Cardiac muscle cell (in vitro differentiated cells and primary cell): ENCODE measurements around the gene EML6. TPM values are rescaled to one million over a fixed set of nuclear protein-coding genes. Genes with fewer than 3 reads are reported as not detected.
A peak's percentile ranks its signal among the peaks of the same experiment; 100 is the strongest.

Experiments used
- DNase-seq, 2 donors: peaks; one replicate each; pipeline versions ENCODE4 v3.0.0 to v3.0.0-alpha.2; 2010 to 2017; ENCODE audit warnings: low read depth in 1 of 2, low spot score in 1 of 2
- H3K27ac ChIP-seq: fragments of 200-600 bp; sonication (generic); 2 replicates; pipeline ENCODE4 v1.5.1; 2016
- H3K27me3 ChIP-seq: fragments of 200-600 bp; sonication (generic); 2 replicates; pipeline ENCODE4 v1.6.0; 2016; ENCODE audit warnings: control low read depth
- H3K36me3 ChIP-seq: fragments of 200-600 bp; sonication (generic); 2 replicates; pipeline ENCODE4 v1.5.1; 2016; ENCODE audit warnings: control low read depth
- H3K4me1 ChIP-seq: fragments of 200-600 bp; sonication (generic); 2 replicates; pipeline ENCODE4 v1.8.1; 2017; ENCODE audit warnings: low read depth, mild to moderate bottlenecking, mixed run types
- H3K4me3 ChIP-seq: fragments of 200-600 bp; sonication (generic); 2 replicates; pipeline ENCODE4 v1.5.1; 2016; ENCODE audit warnings: mild to moderate bottlenecking
- H3K9me3 ChIP-seq: fragments of 200-600 bp; sonication (generic); 2 replicates; pipeline ENCODE4 v1.5.1; 2017; ENCODE audit warnings: low read depth, mild to moderate bottlenecking, control low read depth
- polyA plus RNA-seq: library from polyadenylated mRNA; unstranded; fragments of >200 nt; fragmentation: Nextera tagmentation; extraction: Ambion mirVana; gene quantifications from 2 replicates; pipeline ENCODE4 v1.2.1, GENCODE V29; 2016
- total RNA-seq: library from RNA; depleted of rRNA; stranded (reverse); fragments of >200 nt; gene quantifications from 2 replicates; pipeline ENCODE4 v1.2.3, GENCODE V29; 2016
- TF ChIP-seq, protein P1 (sequence below): IDR thresholded peaks from 2 replicates; pipeline ENCODE4 v1.5.1; 2012; ENCODE audit warnings: low read depth, mild to moderate bottlenecking, low read length

The EML6 gene
- total and polyA plus RNA-seq, 2 experiments from 2014 or later, result 0.89 to 1.3 TPM

- Histone ChIP-seq H3K9me3 (no peaks in the 10 kb centered on the region), H3K4me1 (no peaks in the 10 kb centered on the region), H3K36me3 (no peaks in the 10 kb centered on the region), H3K27ac (no peak overlapping the region), H3K27me3 (no peaks in the 10 kb centered on the region), H3K4me3 (no peak overlapping the region)
- TF ChIP-seq, protein P1, sequence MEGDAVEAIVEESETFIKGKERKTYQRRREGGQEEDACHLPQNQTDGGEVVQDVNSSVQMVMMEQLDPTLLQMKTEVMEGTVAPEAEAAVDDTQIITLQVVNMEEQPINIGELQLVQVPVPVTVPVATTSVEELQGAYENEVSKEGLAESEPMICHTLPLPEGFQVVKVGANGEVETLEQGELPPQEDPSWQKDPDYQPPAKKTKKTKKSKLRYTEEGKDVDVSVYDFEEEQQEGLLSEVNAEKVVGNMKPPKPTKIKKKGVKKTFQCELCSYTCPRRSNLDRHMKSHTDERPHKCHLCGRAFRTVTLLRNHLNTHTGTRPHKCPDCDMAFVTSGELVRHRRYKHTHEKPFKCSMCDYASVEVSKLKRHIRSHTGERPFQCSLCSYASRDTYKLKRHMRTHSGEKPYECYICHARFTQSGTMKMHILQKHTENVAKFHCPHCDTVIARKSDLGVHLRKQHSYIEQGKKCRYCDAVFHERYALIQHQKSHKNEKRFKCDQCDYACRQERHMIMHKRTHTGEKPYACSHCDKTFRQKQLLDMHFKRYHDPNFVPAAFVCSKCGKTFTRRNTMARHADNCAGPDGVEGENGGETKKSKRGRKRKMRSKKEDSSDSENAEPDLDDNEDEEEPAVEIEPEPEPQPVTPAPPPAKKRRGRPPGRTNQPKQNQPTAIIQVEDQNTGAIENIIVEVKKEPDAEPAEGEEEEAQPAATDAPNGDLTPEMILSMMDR, result peak; percentile 29
- peak in 1 of 2 donors; percentile 37 for DNase-seq
Observed at GRCh38 chr2:54708584-54709335, 14.7 kb upstream of the EML6 start.

DNA sequence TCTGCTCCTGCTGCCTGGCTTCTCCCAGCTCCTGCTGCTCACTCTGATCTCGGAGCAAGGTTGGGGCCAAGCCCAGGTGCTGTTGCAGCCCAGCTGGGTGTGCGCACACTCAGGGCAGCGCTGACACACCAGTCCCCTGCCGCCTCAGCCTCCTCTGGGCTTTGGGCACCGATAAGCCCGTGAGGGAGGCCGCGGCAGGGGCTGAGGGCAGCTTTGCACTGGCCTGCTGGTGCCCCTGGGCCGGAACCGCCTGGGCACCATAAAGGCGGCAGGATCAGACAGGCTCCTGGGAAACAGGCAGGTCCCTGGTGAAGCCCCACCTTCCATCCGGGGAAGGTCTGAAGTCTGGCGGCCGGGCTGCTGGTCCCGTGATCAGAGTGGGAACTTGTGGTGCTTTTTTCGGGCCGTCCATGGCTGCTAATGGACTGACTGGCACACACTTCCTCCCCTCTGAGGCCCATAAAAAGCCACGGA lies 14.1 kb upstream of the EML6 start:
- Histone ChIP-seq H3K36me3 (no peaks in the 10 kb centered on the region), H3K4me1 (no peaks in the 10 kb centered on the region), H3K27me3 (no peaks in the 10 kb centered on the region), H3K9me3 (no peaks in the 10 kb centered on the region), H3K27ac (no peak overlapping the region), H3K4me3 (no peak overlapping the region)
- DNase-seq, result no peak
- TF ChIP-seq, protein P1, result no peak

DNA sequence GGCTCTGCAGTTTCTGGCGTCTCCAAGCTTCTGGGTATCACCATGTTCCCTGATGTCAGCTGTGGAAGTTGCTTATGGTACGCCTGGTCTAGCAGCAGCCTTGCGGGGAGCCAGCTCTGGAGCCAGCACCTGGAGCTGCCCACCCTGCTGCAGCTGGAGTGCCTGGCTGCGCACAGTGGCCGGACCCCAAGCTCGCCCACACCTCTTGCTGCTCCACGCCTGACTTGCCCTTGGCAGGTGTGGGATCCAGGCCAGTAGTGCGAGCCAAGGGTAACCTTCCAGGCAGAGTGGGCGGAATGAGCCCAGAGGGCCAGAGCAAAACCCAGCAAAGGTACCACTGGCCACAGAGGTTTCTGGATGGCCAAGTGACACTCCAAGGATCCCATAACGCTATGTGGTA lies 13.2 kb upstream of the EML6 start:
- no peak for DNase-seq
- TF ChIP-seq, protein P1, result no peak
- no peaks in the 10 kb centered on the region for H3K27me3 ChIP-seq
- no peak overlapping the region for H3K4me3 ChIP-seq
- no peaks in the 10 kb centered on the region for H3K9me3 ChIP-seq
- no peaks in the 10 kb centered on the region for H3K4me1 ChIP-seq
- H3K27ac ChIP-seq, result no peak overlapping the region
- H3K36me3 ChIP-seq, result no peaks in the 10 kb centered on the region

DNA sequence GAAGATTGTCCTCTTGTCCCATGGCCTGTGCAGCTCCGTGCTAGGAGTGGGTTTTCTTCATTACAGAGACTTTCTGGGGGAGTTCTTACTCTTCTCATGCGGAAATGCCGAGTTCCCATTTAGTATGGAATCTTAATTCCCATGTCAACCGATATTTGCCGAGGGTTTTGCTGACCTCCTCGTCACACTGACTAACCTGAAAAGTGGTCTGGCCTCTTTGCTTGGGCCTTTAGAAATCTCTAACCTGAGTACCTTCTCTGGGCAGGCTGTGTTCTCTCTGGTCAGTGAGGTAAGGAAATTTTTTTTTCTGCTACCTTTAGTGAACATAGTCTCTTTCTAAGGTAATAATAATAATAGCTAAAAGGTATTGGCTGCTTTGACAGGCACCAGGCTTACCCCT lies 10.9 kb upstream of the EML6 start:
- no peak for DNase-seq
- H3K4me3 ChIP-seq, result no peak overlapping the region
- TF ChIP-seq, protein P1, result no peak
- no peaks in the 10 kb centered on the region for H3K36me3 ChIP-seq
- H3K4me1 ChIP-seq, result no peaks in the 10 kb centered on the region
- no peak overlapping the region for H3K27ac ChIP-seq
- H3K9me3 ChIP-seq, result no peaks in the 10 kb centered on the region
- H3K27me3 ChIP-seq, result peaks cover under 1% of the 10 kb centered on the region

GRCh38 chr2:54714996-54715395 lies 8.5 kb upstream of the EML6 start:
- Histone ChIP-seq H3K9me3 (no peaks in the 10 kb centered on the region), H3K4me1 (no peaks in the 10 kb centered on the region), H3K4me3 (no peak overlapping the region), H3K36me3 (no peaks in the 10 kb centered on the region), H3K27ac (no peak overlapping the region), H3K27me3 (peaks cover 21% of the 10 kb centered on the region)
- TF ChIP-seq, protein P1, result no peak
- no peak for DNase-seq
